Thoracic aorta (tissue), 2 donors: ENCODE results near the gene LGALS9C. TPM values are rescaled to one million over a fixed set of nuclear protein-coding genes. Genes with fewer than 3 reads are reported as not detected.
"Not testable (repeated sequence)": the region's sequence is repeated elsewhere in the genome, so short reads cannot be mapped to it uniquely, and the experiment has no call there.

Experiments used
- ATAC-seq: fragments of 150-250 bp; one replicate; pipeline ENCODE4 v1.8.0; 2017; ENCODE audit warnings: low read depth; ENCODE audit not compliant: insufficient number of reproducible peaks, low FRiP score
- DNase-seq: peaks from one replicate; pipeline ENCODE4 v3.0.0-alpha.2; 2020; ENCODE audit warnings: low spot score
- H3K27ac ChIP-seq, 2 donors: fragments of 200-600 bp; sonication (generic); 1 replicate in 1 of 2; 2 replicates in 1 of 2; pipeline ENCODE4 v1.5.1; 2016; ENCODE audit warnings: mild to moderate bottlenecking in 2 of 2, moderate library complexity in 2 of 2
- H3K27me3 ChIP-seq: fragments of 200-600 bp; sonication (generic); replicated peaks from 2 replicates; pipeline ENCODE4 v1.6.0; 2016; ENCODE audit warnings: mild to moderate bottlenecking; ENCODE audit not compliant: insufficient read depth
- H3K36me3 ChIP-seq: fragments of 200-600 bp; sonication (generic); one replicate; pipeline ENCODE4 v1.5.1; 2016
- H3K4me1 ChIP-seq, 2 donors: fragments of 200-600 bp; sonication (generic); 1 replicate in 1 of 2; 2 replicates in 1 of 2; pipeline versions ENCODE4 v1.5.1 to v1.6.0; 2016; ENCODE audit warnings: low read depth in 2 of 2, mild to moderate bottlenecking in 1 of 2; ENCODE audit not compliant: control insufficient read depth in 1 of 2
- H3K4me3 ChIP-seq: fragments of 200-600 bp; sonication (generic); 2 replicates; pipeline ENCODE4 v1.5.1; 2016; ENCODE audit warnings: mild to moderate bottlenecking
- H3K9me3 ChIP-seq: fragments of 200-600 bp; sonication (generic); 2 replicates; pipeline ENCODE4 v1.5.1; 2016
- total RNA-seq, 2 donors: library from RNA; depleted of rRNA; stranded (reverse); fragments of >200 nt; gene quantifications; one replicate each; pipeline versions ENCODE4 v1.1.0 to v1.2.3, GENCODE V29; 2016

Gene LGALS9C
- total RNA-seq, 2 donors from 2014 or later: not detected

DNA sequence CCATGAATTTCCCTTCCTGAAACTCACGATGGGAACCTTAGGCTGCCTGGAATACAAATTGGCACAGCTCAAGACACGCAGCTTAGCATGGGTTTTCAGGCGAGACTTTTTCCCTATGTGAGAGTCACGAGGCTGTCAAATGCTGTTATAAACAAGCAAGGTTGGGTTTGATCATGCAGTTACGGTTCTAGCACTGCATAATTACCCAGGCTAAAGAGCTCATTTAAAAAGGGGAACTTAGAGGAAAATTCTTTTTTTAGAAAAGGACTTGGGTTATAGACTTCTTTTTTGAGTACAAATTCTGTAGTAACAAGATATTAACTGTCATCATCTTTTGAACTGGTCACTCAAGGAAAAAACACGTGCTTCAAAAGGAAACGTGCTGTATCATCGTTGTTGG, 44.5 kb downstream of the LGALS9C start:
- H3K9me3 ChIP-seq, H3K36me3 ChIP-seq, DNase-seq, H3K4me1 ChIP-seq, H3K4me3 ChIP-seq, H3K27me3 ChIP-seq, ATAC-seq, H3K27ac ChIP-seq: not testable (repeated sequence)

DNA sequence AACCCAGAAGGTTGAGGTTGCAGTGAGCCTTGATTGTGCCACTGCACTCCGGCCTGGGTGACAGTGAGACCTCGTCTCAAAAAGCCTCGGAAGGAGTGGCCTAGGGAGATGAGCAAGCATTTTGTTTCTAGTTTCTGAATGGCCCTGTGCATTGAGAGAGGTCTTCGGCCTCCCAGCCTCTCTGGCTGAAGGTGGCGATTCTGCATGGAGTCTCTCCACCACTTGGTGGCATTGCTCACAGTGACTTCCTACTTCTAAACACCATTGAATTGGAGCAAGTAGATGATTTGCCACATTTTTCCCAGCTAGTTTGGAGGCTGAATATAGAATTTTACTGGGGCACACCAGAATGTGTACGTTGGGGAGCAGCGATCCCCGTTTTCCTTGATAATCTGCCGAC, 48.4 kb downstream of the LGALS9C start:
- not testable (repeated sequence) for H3K4me3 ChIP-seq, H3K36me3 ChIP-seq, H3K4me1 ChIP-seq, H3K27ac ChIP-seq, DNase-seq, H3K9me3 ChIP-seq, ATAC-seq, H3K27me3 ChIP-seq

DNA sequence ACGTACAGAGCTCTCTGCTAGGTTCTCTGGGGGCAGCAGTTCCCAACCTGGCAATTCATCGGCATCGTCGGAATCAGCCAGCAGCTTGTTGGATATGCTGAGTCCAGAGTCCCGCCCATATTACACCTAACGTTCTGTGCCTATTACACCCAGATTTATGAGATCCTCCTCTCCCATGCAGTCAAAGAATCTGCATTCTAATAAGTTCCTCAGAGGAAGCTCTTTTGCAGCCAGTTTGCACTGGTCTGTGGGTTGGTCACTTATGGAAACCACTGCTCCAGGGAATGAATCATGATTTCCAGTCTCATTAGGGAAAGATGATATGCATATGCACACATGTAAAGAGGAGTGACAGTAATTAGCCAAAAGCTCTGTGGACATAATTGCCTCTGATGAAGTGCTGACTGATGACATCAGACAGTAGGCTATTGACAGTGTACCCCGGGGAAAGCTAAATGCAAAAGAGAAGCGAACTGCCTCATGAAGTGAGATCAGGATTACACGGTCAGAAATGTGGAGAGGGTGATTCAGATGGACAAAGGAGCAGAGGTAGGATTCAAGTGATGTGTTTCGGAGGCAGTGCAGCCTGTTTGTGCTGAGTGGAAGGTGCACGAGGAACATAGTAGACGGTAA, 49.7 kb downstream of the LGALS9C start:
- H3K4me3 ChIP-seq, H3K27ac ChIP-seq, DNase-seq, H3K4me1 ChIP-seq, ATAC-seq, H3K27me3 ChIP-seq, H3K36me3 ChIP-seq, H3K9me3 ChIP-seq: not testable (repeated sequence)

DNA sequence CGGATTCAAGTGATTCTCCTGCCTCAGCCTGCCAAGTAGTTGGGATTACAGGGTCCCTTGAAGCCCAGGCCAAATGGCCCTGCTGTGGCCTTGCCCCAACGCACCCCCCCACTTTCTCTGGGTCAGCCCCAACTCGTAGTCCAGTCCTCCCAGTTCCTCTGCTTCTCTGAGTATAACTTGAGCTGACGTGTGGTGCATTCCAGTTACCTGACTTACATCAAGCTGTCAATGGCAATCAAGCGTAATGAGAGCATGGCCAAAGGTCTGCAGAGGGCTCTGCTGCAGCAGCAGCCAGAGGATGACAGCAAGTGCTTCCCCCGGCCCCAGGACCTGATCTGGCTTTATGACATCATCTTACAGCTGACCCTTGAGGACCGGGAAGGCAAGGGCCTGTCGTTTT, 50.8 kb downstream of the LGALS9C start:
- DNase-seq, H3K27ac ChIP-seq, H3K27me3 ChIP-seq, H3K4me1 ChIP-seq, H3K9me3 ChIP-seq, ATAC-seq, H3K36me3 ChIP-seq, H3K4me3 ChIP-seq: not testable (repeated sequence)

DNA sequence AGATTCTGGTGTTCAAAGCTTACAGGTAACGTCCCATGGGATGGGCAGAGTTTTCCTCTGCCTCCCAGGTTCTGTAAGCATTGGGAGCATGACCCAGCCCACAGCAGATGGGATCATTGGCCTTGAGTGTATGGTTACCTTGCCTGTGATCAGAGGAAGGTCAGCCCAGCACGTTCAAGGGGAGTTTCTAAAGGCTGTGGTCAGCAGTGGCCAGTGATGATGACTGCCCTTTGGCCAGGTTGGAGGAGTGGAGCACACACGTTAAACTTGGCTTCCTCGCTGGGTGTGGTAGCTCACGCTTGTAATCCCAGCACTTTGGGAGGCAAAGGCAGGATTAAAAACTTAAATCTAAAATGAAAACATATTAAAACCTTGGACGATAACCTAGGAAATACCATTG, 51.8 kb downstream of the LGALS9C start:
- not testable (repeated sequence) for DNase-seq, H3K9me3 ChIP-seq, H3K4me1 ChIP-seq, H3K36me3 ChIP-seq, H3K27ac ChIP-seq, H3K27me3 ChIP-seq, H3K4me3 ChIP-seq, ATAC-seq

DNA sequence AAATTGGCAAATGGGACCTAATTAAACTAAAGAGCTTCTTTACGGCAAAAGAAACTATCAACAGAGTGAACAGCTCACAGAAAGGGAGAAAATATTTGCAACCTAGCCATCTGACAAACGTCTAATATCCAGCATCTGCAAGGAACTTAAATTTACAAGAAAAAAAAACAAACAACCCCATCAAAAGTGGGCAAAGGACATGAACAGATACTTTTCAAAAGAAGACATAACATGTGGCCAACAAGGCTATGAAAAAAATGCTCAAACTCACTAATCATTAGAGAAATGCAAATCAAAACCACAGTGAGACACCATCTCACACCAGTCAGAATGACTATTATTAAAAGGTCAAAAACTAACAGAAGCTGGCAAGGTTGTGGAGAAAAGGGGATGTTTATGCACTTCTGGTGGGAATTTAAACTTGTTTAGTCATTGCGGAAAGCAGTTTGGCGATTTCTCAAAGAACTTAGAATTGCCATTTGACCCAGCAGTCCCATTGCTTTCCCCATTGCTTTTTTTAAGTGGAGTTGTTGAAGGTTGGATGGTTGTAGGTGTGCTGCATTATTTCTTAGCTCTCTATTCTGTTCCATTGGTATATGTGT, 52.4 kb downstream of the LGALS9C start:
- not testable (repeated sequence) for H3K4me3 ChIP-seq, H3K27me3 ChIP-seq, H3K27ac ChIP-seq, H3K9me3 ChIP-seq, DNase-seq, ATAC-seq, H3K4me1 ChIP-seq, H3K36me3 ChIP-seq

DNA sequence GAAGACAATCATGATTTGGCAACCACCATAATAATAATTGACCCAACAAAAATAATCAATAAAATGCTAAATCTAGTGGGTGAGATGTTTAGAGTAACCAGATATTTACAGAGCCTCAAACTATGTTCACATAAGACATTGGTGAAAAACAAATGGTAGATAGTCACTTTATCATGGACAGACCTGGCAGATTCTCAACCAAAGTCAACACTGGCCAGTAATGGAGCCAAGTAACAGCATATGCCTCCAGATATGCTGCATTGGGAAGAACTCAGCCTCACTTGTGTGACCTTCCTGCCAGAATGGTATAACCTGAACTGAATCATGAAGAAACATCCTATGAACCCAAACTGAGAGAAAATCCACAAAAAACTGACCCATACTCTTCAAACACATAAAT, 53.8 kb downstream of the LGALS9C start:
- ATAC-seq: not testable (repeated sequence)

DNA sequence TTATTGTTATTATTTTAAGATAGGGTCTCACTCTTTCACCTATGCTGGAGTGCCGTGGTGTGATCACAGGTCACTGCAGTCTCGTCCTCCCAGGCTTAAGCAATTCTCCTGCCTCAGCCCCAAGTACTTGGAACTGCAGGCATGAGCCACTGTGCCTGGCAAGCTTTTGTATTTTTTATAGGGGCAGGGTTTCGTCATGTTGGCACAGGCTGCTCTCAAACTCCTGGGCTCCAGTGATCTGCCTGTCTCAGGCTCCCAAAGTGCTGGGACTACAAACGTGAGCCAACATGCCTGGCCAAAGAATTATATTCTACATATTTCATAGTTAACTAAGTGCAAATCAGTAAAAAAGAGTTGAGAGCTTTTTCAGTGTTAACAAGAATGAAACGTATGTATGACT, 65.6 kb downstream of the LGALS9C start:
- not testable (repeated sequence) for ATAC-seq, H3K4me3 ChIP-seq, H3K27ac ChIP-seq, H3K4me1 ChIP-seq, H3K36me3 ChIP-seq, H3K27me3 ChIP-seq, H3K9me3 ChIP-seq, DNase-seq

More for the DNA sequence above, 53.8 kb downstream of the LGALS9C start:
- not testable (repeated sequence) for H3K9me3 ChIP-seq, DNase-seq, H3K27ac ChIP-seq, H3K4me1 ChIP-seq, H3K36me3 ChIP-seq, H3K27me3 ChIP-seq, H3K4me3 ChIP-seq

DNA sequence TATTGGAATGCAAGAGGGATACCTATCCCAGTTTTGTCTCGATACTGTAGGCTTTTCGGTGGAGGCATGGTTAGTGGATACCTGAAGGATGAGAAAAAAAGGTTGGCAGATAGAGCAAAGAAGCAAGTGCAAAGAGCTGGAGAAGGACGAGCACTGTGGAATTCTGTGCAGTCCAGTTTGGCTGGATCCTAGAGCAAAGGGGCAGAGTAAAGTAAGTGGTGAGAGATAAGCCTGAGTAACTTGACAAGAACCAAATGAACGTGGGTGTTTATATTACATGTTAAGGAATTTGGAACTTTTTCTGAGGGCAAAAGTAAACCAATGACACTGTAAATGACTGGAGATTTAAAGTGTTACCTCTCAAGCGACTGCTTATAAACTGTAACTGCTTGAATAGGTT, 66.3 kb downstream of the LGALS9C start:
- DNase-seq, H3K4me1 ChIP-seq, H3K27ac ChIP-seq, H3K36me3 ChIP-seq, H3K4me3 ChIP-seq, H3K27me3 ChIP-seq, H3K9me3 ChIP-seq, ATAC-seq: not testable (repeated sequence)

Other genes with a start within 250 kb of the LGALS9C start
- 100 to 1,000 TPM; 309 to 312 TPM for gene FLII, start 218.1 kb upstream of the LGALS9C start, total RNA-seq
- gene MIEF2, start 216.1 kb upstream of the LGALS9C start, total RNA-seq: 10 to 100 TPM; 31.7 to 33.8 TPM
- gene TOP3A, start 161.8 kb upstream of the LGALS9C start, total RNA-seq: 10 to 100 TPM; 33.4 to 54.6 TPM
- 10 to 100 TPM; 12.6 to 21.5 TPM for gene SMCR8, start 161.5 kb upstream of the LGALS9C start, total RNA-seq
- 10 to 100 TPM; 15.9 to 28.0 TPM for gene SHMT1, start 113.2 kb upstream of the LGALS9C start, total RNA-seq
- gene EVPLL, start 99.0 kb upstream of the LGALS9C start, total RNA-seq: not detected
- gene TBC1D28, start 167.6 kb downstream of the LGALS9C start, total RNA-seq: not detected
- 10 to 100 TPM in 1 of 2 donors, 1 to 10 TPM in 1; 9.9 to 21.1 TPM for gene FOXO3B, start 205.5 kb downstream of the LGALS9C start, total RNA-seq